IMR-90 (cell line): ENCODE measurements around the gene FUBP1. TPM values are rescaled to one million over a fixed set of nuclear protein-coding genes. Genes with fewer than 3 reads are reported as not detected.
A peak's percentile ranks its signal among the peaks of the same experiment; 100 is the strongest.

ENCODE experiments used
- ATAC-seq: fragments of 200-7000 bp; cut with Tn5 transposase; 2 replicates; pipeline ENCODE4 v1.9.1; 2020; ENCODE audit warnings: low read depth, mild to moderate bottlenecking, moderate library complexity
- BruUV-seq: library from RNA; stranded (reverse); fragments of 400-500 nt; replicated peaks from 2 replicates; lab custom pipeline; 2021; lab: Mats Ljungman, UMichigan
- CTCF ChIA-PET: fragments of 300-600 bp; formaldehyde crosslinking; extraction: SDS; loops from one replicate; lab custom pipeline; 2021; ENCODE audit warnings: antibody characterized with exemption; lab: Yijun Ruan, JAX
- POLR2A ChIA-PET: fragments of 300-600 bp; sonication (Branson Sonifier 250); formaldehyde crosslinking; loops from one replicate; lab custom pipeline; 2022; ENCODE audit warnings: antibody characterized with exemption; ENCODE audit not compliant: unreplicated experiment; lab: Charles Lee
- DNase-seq: peaks from one replicate; pipeline ENCODE4 v3.0.0; 2013
- H2AFZ ChIP-seq: replicated peaks from 2 replicates; pipeline ENCODE3; 2013; ENCODE audit warnings: low read length, mild to moderate bottlenecking; ENCODE audit not compliant: poor library complexity
- H2AK5ac ChIP-seq: 2 replicates; pipeline ENCODE4 v1.6.1; 2013; ENCODE audit warnings: low read depth, low read length, inconsistent platforms
- H2AK9ac ChIP-seq: replicated peaks from 2 replicates; pipeline ENCODE3; 2013; ENCODE audit warnings: mild to moderate bottlenecking, low read depth, low read length, moderate library complexity; ENCODE audit not compliant: poor library complexity
- H2BK120ac ChIP-seq: 2 replicates; pipeline ENCODE4 v1.6.1; 2013; ENCODE audit warnings: low read depth, low read length, inconsistent platforms
- H2BK15ac ChIP-seq: 3 replicates; pipeline ENCODE4 v1.6.1; 2013; ENCODE audit warnings: low read depth, low read length, inconsistent platforms
- H2BK20ac ChIP-seq: 2 replicates; pipeline ENCODE4 v1.6.1; 2013; ENCODE audit warnings: low read depth, mild to moderate bottlenecking, inconsistent platforms, low read length, moderate library complexity
- H2BK5ac ChIP-seq: 2 replicates; pipeline ENCODE4 v1.6.1; 2013; ENCODE audit warnings: mild to moderate bottlenecking, low read depth, low read length, inconsistent platforms; ENCODE audit not compliant: poor library complexity, severe bottlenecking
- H3K14ac ChIP-seq: replicated peaks from 2 replicates; pipeline ENCODE4 v1.6.1; 2013; ENCODE audit warnings: low read depth, low read length, inconsistent platforms
- H3K18ac ChIP-seq: 2 replicates; pipeline ENCODE4 v1.6.1; 2013; ENCODE audit warnings: low read depth, low read length, control low read depth
- H3K23ac ChIP-seq: 2 replicates; pipeline ENCODE4 v1.6.1; 2013; ENCODE audit warnings: low read depth, low read length, inconsistent platforms
- H3K27ac ChIP-seq: 2 replicates; pipeline ENCODE4 v1.5.1; 2013; ENCODE audit warnings: mild to moderate bottlenecking, control low read depth, low read length; ENCODE audit not compliant: insufficient read depth
- H3K27me3 ChIP-seq: 2 replicates; pipeline ENCODE4 v1.6.1; 2013; ENCODE audit warnings: low read length; ENCODE audit not compliant: control insufficient read depth, insufficient read depth
- H3K36me3 ChIP-seq: 2 replicates; pipeline ENCODE4 v1.6.1; 2013; ENCODE audit warnings: low read length, mixed read lengths; ENCODE audit not compliant: control insufficient read depth, insufficient read depth
- H3K4ac ChIP-seq: 2 replicates; pipeline ENCODE4 v1.6.1; 2013; ENCODE audit warnings: low read depth, low read length, inconsistent platforms
- H3K4me1 ChIP-seq: 2 replicates; pipeline ENCODE4 v1.6.1; 2013; ENCODE audit warnings: low read length, mixed read lengths; ENCODE audit not compliant: control insufficient read depth, insufficient read depth
- H3K4me2 ChIP-seq: 2 replicates; pipeline ENCODE4 v1.6.1; 2013; ENCODE audit warnings: low read depth, mild to moderate bottlenecking, control low read depth, low read length, moderate library complexity
- H3K4me3 ChIP-seq: 2 replicates; pipeline ENCODE4 v1.5.1; 2013; ENCODE audit warnings: low read depth, mild to moderate bottlenecking, control low read depth, low read length, moderate library complexity; ENCODE audit not compliant: insufficient read depth
- H3K56ac ChIP-seq: 2 replicates; pipeline ENCODE4 v1.6.1; 2013; ENCODE audit warnings: low read length, inconsistent platforms; ENCODE audit not compliant: insufficient read depth; ENCODE audit errors: extremely low read depth
- H3K79me1 ChIP-seq, 2 experiments: 2 replicates each; pipeline ENCODE4 v1.6.1; 2013; ENCODE audit warnings: low read length in 2 of 2, inconsistent platforms in 1 of 2, low read depth in 1 of 2
- H3K9ac ChIP-seq: 2 replicates; pipeline ENCODE4 v1.6.1; 2013; ENCODE audit warnings: low read depth, low read length, control low read depth
- H3K9me1 ChIP-seq: 2 replicates; pipeline ENCODE4 v1.6.1; 2013; ENCODE audit warnings: low read length, inconsistent platforms; ENCODE audit not compliant: insufficient read depth
- H3K9me3 ChIP-seq: 2 replicates; pipeline ENCODE4 v1.6.1; 2013; ENCODE audit warnings: low read length; ENCODE audit not compliant: control insufficient read depth, insufficient read depth
- H4K20me1 ChIP-seq: 2 replicates; pipeline ENCODE4 v1.6.1; 2013; ENCODE audit warnings: low read length, inconsistent platforms; ENCODE audit not compliant: insufficient read depth
- H4K5ac ChIP-seq: 2 replicates; pipeline ENCODE4 v1.6.1; 2013; ENCODE audit warnings: mild to moderate bottlenecking, low read depth, low read length, control low read depth
- H4K8ac ChIP-seq, 2 experiments: 2 replicates each; pipeline ENCODE4 v1.6.1; 2013; ENCODE audit warnings: low read depth in 2 of 2, low read length in 2 of 2, control low read depth in 1 of 2, inconsistent platforms in 1 of 2
- H4K91ac ChIP-seq: 2 replicates; pipeline ENCODE4 v1.6.1; 2013; ENCODE audit warnings: low read depth, low read length, inconsistent platforms; ENCODE audit not compliant: insufficient read depth
- BHLHE40 ChIP-seq: fragments of 150-350 bp; IDR thresholded peaks from 2 replicates; pipeline ENCODE4 v1.6.1; 2016; ENCODE audit warnings: mild to moderate bottlenecking, low read depth, low read length
- CEBPB ChIP-seq: IDR thresholded peaks from 2 replicates; pipeline ENCODE4 v1.6.1; 2012; ENCODE audit warnings: low read depth, low read length, improper control_type of control experiment
- CHD1 ChIP-seq: IDR thresholded peaks from 2 replicates; pipeline ENCODE4 v1.6.1; 2012; ENCODE audit warnings: low read depth, low read length, improper control_type of control experiment
- FOS ChIP-seq: fragments of 150-350 bp; IDR thresholded peaks from 2 replicates; pipeline ENCODE4 v1.6.1; 2016; ENCODE audit warnings: low read depth, low read length
- MAFK ChIP-seq: IDR thresholded peaks from 2 replicates; pipeline ENCODE4 v1.6.1; 2012; ENCODE audit warnings: low read depth, low read length, improper control_type of control experiment
- MAZ ChIP-seq: IDR thresholded peaks from 2 replicates; pipeline ENCODE4 v1.6.1; 2012; ENCODE audit warnings: low read depth, mild to moderate bottlenecking, low read length, improper control_type of control experiment, moderate library complexity, borderline replicate concordance
- MXI1 ChIP-seq: IDR thresholded peaks from 2 replicates; pipeline ENCODE4 v1.6.1; 2012; ENCODE audit warnings: low read depth, mild to moderate bottlenecking, low read length, moderate library complexity, borderline replicate concordance
- NFE2L2 ChIP-seq: fragments of 150-350 bp; IDR thresholded peaks from 2 replicates; pipeline ENCODE4 v1.6.1; 2016; ENCODE audit warnings: low read depth, mild to moderate bottlenecking, low read length
- POLR2A ChIP-seq: IDR thresholded peaks from 2 replicates; pipeline ENCODE4 v1.6.1; 2012; ENCODE audit warnings: mild to moderate bottlenecking, low read depth, low read length
- RAD21 ChIP-seq: IDR thresholded peaks from 2 replicates; pipeline ENCODE4 v1.6.1; 2012; ENCODE audit warnings: low read length, improper control_type of control experiment
- RCOR1 ChIP-seq: IDR thresholded peaks from 2 replicates; pipeline ENCODE4 v1.6.1; 2012; ENCODE audit warnings: mild to moderate bottlenecking, low read length, improper control_type of control experiment; ENCODE audit not compliant: insufficient replicate concordance
- RFX5 ChIP-seq: IDR thresholded peaks from 2 replicates; pipeline ENCODE4 v1.8.0; 2012; ENCODE audit warnings: low read depth, mild to moderate bottlenecking, low read length, moderate library complexity
- SMC3 ChIP-seq: fragments of 150-350 bp; IDR thresholded peaks from 2 replicates; pipeline ENCODE4 v1.6.1; 2016; ENCODE audit warnings: low read depth, mild to moderate bottlenecking, antibody characterized with exemption, low read length, moderate library complexity
- WGBS, 2 experiments: methylation state at CpG; one replicate each; pipeline versions ENCODE4 v1.1.5 to v1.1.7; 2013; ENCODE audit warnings: missing lambda C conversion rate in 2 of 2; ENCODE audit not compliant: insufficient read length in 1 of 2; ENCODE audit errors: extremely low coverage in 2 of 2; 5-methylcytosine and 5-hydroxymethylcytosine counted together
- dilution Hi-C: fragments of 300-500 bp; cut with HindIII; formaldehyde crosslinking; loops from one replicate; pipeline ENCODE4 v1.14.3; 2018; ENCODE audit warnings: low sequenced_read_pairs; ENCODE audit not compliant: unreplicated experiment
- in situ Hi-C: fragments of 300-500 bp; cut with MboI; formaldehyde crosslinking; loops from 3 replicates; pipeline ENCODE4 v1.14.3; 2019; ENCODE audit warnings: low sequenced_read_pairs, inconsistent platforms, mixed read lengths
- intact Hi-C: fragments of 100-400 bp; cut with micrococcal nuclease; formaldehyde crosslinking; loops from 2 replicates; pipeline ENCODE4 v1.10.0; 2022
- polyA plus RNA-seq, 3 experiments: library from polyadenylated mRNA; depleted of rRNA; stranded (reverse); fragments of >200 nt; gene quantifications; 2 replicates each; pipeline ENCODE4 v1.2.3, GENCODE V29; 2012; ENCODE audit warnings: low replicate concordance in 1 of 3
- total RNA-seq: library from RNA; depleted of rRNA; stranded (reverse); fragments of >200 nt; gene quantifications from 2 replicates; pipeline ENCODE4 v1.2.3, GENCODE V29; 2012
- TF ChIP-seq, protein P1 (sequence below): conservative IDR thresholded peaks from 2 replicates; pipeline ENCODE4 v1.5.1; 2012; ENCODE audit warnings: mild to moderate bottlenecking, low read depth, low read length, improper control_type of control experiment
- TF ChIP-seq, protein P2 (sequence below): fragments of 150-350 bp; IDR thresholded peaks from 2 replicates; pipeline ENCODE4 v1.6.1; 2017; ENCODE audit warnings: mild to moderate bottlenecking, antibody characterized with exemption, low read length, low read depth
- TF ChIP-seq, protein P3 (sequence below): fragments of 150-350 bp; IDR thresholded peaks from 2 replicates; pipeline ENCODE4 v1.6.1; 2016; ENCODE audit warnings: low read depth, mild to moderate bottlenecking, low read length, moderate library complexity, borderline replicate concordance

Gene FUBP1
- total and polyA plus RNA-seq, 2 of the 4 experiments (the other 2 are of a cell fraction) = 94.7 to 129 TPM

DNA sequence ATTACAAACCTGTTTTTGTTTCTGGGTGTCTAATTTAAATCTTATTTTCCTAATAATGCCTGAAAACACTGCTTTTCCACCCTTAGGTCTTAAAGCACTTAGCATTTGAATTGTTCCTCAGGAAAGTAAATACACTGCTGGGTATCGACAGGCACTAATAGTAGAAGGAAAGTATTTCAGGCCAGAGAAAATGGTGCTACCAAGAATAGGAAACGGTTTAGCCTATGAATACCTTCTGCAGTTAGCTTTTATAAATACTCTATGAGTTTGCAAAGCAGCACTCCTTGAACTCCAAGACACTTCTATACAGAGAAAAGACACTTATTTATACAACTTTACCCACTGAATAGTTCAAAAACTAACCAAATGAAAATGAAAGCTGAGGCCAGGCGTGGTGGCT is 6.8 kb downstream of the FUBP1 start:
- CTCF ChIA-PET = no interaction called here

More for the DNA sequence above, 6.8 kb downstream of the FUBP1 start:
- H3K79me1 ChIP-seq = peaks cover 5 to 10% of the 10 kb centered on the region in 2 experiments; a peak in 3 of 4 replicates
- intact Hi-C loops (no loop called here), in situ Hi-C loops (loop anchor here (10.0 kb wide), 1 partner anchor 143 kb away; no protein-coding TSS in a partner anchor), dilution Hi-C loops (no loop called here)
- H3K4me2 ChIP-seq = no peak overlapping the region
- H3K4me3 ChIP-seq = no peak overlapping the region
- 0 out of 2 replicates have a peak overlapping the region, but pooled peaks have one; percentile 4 for H3K14ac ChIP-seq
- no peak overlapping the region for H2AK9ac ChIP-seq
- ATAC-seq = no peak
- no peak overlapping the region for H3K4ac ChIP-seq
- TF ChIP-seq SMC3 (no peak), RAD21 (no peak), MAZ (no peak), RFX5 (no peak), POLR2A (no peak), MXI1 (no peak), NFE2L2 (no peak), FOS (no peak), RCOR1 (no peak), CHD1 (no peak), CEBPB (no peak), MAFK (no peak), BHLHE40 (no peak)
- TF ChIP-seq, protein P1, sequence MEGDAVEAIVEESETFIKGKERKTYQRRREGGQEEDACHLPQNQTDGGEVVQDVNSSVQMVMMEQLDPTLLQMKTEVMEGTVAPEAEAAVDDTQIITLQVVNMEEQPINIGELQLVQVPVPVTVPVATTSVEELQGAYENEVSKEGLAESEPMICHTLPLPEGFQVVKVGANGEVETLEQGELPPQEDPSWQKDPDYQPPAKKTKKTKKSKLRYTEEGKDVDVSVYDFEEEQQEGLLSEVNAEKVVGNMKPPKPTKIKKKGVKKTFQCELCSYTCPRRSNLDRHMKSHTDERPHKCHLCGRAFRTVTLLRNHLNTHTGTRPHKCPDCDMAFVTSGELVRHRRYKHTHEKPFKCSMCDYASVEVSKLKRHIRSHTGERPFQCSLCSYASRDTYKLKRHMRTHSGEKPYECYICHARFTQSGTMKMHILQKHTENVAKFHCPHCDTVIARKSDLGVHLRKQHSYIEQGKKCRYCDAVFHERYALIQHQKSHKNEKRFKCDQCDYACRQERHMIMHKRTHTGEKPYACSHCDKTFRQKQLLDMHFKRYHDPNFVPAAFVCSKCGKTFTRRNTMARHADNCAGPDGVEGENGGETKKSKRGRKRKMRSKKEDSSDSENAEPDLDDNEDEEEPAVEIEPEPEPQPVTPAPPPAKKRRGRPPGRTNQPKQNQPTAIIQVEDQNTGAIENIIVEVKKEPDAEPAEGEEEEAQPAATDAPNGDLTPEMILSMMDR = no peak
- TF ChIP-seq, protein P2, sequence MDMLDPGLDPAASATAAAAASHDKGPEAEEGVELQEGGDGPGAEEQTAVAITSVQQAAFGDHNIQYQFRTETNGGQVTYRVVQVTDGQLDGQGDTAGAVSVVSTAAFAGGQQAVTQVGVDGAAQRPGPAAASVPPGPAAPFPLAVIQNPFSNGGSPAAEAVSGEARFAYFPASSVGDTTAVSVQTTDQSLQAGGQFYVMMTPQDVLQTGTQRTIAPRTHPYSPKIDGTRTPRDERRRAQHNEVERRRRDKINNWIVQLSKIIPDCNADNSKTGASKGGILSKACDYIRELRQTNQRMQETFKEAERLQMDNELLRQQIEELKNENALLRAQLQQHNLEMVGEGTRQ = no peak
- TF ChIP-seq, protein P3, sequence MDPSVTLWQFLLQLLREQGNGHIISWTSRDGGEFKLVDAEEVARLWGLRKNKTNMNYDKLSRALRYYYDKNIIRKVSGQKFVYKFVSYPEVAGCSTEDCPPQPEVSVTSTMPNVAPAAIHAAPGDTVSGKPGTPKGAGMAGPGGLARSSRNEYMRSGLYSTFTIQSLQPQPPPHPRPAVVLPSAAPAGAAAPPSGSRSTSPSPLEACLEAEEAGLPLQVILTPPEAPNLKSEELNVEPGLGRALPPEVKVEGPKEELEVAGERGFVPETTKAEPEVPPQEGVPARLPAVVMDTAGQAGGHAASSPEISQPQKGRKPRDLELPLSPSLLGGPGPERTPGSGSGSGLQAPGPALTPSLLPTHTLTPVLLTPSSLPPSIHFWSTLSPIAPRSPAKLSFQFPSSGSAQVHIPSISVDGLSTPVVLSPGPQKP = no peak
- peaks cover 5% of the 10 kb centered on the region for H3K4me1 ChIP-seq
- H4K91ac ChIP-seq = no peak overlapping the region
- no TSS peak for BruUV-seq
- H3K56ac ChIP-seq = no peak overlapping the region
- H2AFZ ChIP-seq = no peak overlapping the region
- H2BK5ac ChIP-seq = no peak overlapping the region
- H3K9me3 ChIP-seq = no peaks in the 10 kb centered on the region
- WGBS, 2 experiments = no CpG with 5 or more reads among the region's 3 CpGs
- no peak overlapping the region for H3K27ac ChIP-seq
- H3K23ac ChIP-seq = no peak overlapping the region
- DNase-seq = no peak
- H4K20me1 ChIP-seq = peaks cover 79% of the 10 kb centered on the region
- H3K27me3 ChIP-seq = no peaks in the 10 kb centered on the region
- H2BK120ac ChIP-seq = no peak overlapping the region
- no peak overlapping the region for H2BK20ac ChIP-seq
- POLR2A ChIA-PET = interaction anchor here (0.6 kb wide), 1 partner anchor 68 kb away, joined by 3 read pairs; no protein-coding TSS in a partner anchor
- peaks cover 26% of the 10 kb centered on the region for H3K36me3 ChIP-seq
- no peak overlapping the region for H4K8ac ChIP-seq
- H3K18ac ChIP-seq = no peak overlapping the region
- H4K5ac ChIP-seq = no peak overlapping the region
- H2AK5ac ChIP-seq = no peak overlapping the region
- no peak overlapping the region for H3K9ac ChIP-seq
- peaks cover 2% of the 10 kb centered on the region for H3K9me1 ChIP-seq
- H2BK15ac ChIP-seq = no peak overlapping the region
